OCI-LY7 (cell line): ENCODE measurements around the gene RAX2. TPM values are rescaled to one million over a fixed set of nuclear protein-coding genes. Genes with fewer than 3 reads are reported as not detected.

Source experiments
- BruUV-seq: library from RNA; stranded (reverse); fragments of 400-500 nt; replicated peaks from 2 replicates; lab custom pipeline; 2021; lab: Mats Ljungman, UMichigan
- CTCF ChIA-PET: fragments of 300-600 bp; sonication (Branson Sonifier 250); formaldehyde crosslinking; loops from one replicate; lab custom pipeline; 2022; ENCODE audit warnings: antibody characterized with exemption; ENCODE audit not compliant: unreplicated experiment; lab: Charles Lee
- POLR2A ChIA-PET: fragments of 300-600 bp; sonication (Branson Sonifier 250); formaldehyde crosslinking; loops from one replicate; lab custom pipeline; 2022; ENCODE audit warnings: antibody characterized with exemption; lab: Charles Lee
- DNase-seq: peaks from one replicate; pipeline ENCODE4 v3.0.0-alpha.2; 2015; ENCODE audit warnings: low spot score
- H2AFZ ChIP-seq: fragments of 200-600 bp; sonication (generic), shearing (Covaris generic); 2 replicates; pipeline ENCODE4 v1.6.1; 2014; ENCODE audit warnings: mild to moderate bottlenecking, antibody characterized with exemption, low read length, moderate library complexity
- H3K27ac ChIP-seq: fragments of 200-600 bp; sonication (generic); 2 replicates; pipeline ENCODE4 v1.5.1; 2014; ENCODE audit warnings: mixed run types, low read depth, mild to moderate bottlenecking, moderate library complexity, low read length, inconsistent platforms; ENCODE audit not compliant: poor library complexity, severe bottlenecking
- H3K36me3 ChIP-seq: fragments of 200-600 bp; sonication (generic); 2 replicates; pipeline ENCODE4 v1.6.1; 2014; ENCODE audit warnings: mild to moderate bottlenecking, antibody characterized with exemption, low read length, moderate library complexity, mixed read lengths; ENCODE audit not compliant: insufficient read depth
- H3K4me1 ChIP-seq: fragments of 200-600 bp; sonication (generic); 2 replicates; pipeline ENCODE4 v1.5.1; 2014; ENCODE audit warnings: mild to moderate bottlenecking, low read length; ENCODE audit not compliant: insufficient read depth, poor library complexity, severe bottlenecking
- H3K4me2 ChIP-seq: fragments of 200-600 bp; sonication (generic); 2 replicates; pipeline ENCODE4 v1.6.1; 2014; ENCODE audit warnings: mild to moderate bottlenecking, low read length
- H3K4me3 ChIP-seq: fragments of 200-600 bp; sonication (generic); 2 replicates; pipeline ENCODE4 v1.5.1; 2014; ENCODE audit warnings: mild to moderate bottlenecking, low read depth, low read length; ENCODE audit not compliant: poor library complexity, severe bottlenecking
- H3K79me2 ChIP-seq: fragments of 200-600 bp; sonication (generic); 2 replicates; pipeline ENCODE4 v1.6.1; 2016; ENCODE audit warnings: low read depth, mild to moderate bottlenecking, low read length, moderate library complexity, mixed read lengths; ENCODE audit not compliant: insufficient read depth
- H3K9me2 ChIP-seq: fragments of 200-600 bp; sonication (generic); 2 replicates; pipeline ENCODE4 v1.6.1; 2016; ENCODE audit warnings: mild to moderate bottlenecking, low read length, mixed read lengths; ENCODE audit not compliant: insufficient read depth
- H3K9me3 ChIP-seq: fragments of 200-600 bp; sonication (generic); 2 replicates; pipeline ENCODE4 v1.6.1; 2014; ENCODE audit warnings: mild to moderate bottlenecking, mixed run types, low read length, mixed read lengths
- H4K20me1 ChIP-seq: fragments of 200-600 bp; sonication (generic); 2 replicates; pipeline ENCODE4 v1.6.1; 2014; ENCODE audit warnings: mild to moderate bottlenecking, antibody characterized with exemption, low read length, moderate library complexity, mixed read lengths; ENCODE audit not compliant: insufficient read depth
- EZH2phosphoT487 ChIP-seq: fragments of 200-600 bp; sonication (generic); IDR thresholded peaks from 2 replicates; pipeline ENCODE4 v1.6.1; 2018; ENCODE audit warnings: low read depth, borderline replicate concordance, mild to moderate bottlenecking, mixed run types, antibody characterized with exemption, low read length, moderate library complexity, mixed read lengths
- intact Hi-C: fragments of 100-400 bp; cut with micrococcal nuclease; formaldehyde crosslinking; loops from one replicate; pipeline ENCODE4 v1.10.0; 2022; ENCODE audit not compliant: unreplicated experiment
- total RNA-seq, 2 experiments: library from RNA; depleted of rRNA in 1 of 2; stranded (reverse); fragments of >200 nt in 1 of 2; shearing (Covaris generic) in 1 of 2; gene quantifications; 2 replicates each; pipeline ENCODE4 v1.2.3, GENCODE V29; 2014 to 2022
- TF ChIP-seq, protein P1 (sequence below): fragments of 200-600 bp; sonication (generic); conservative IDR thresholded peaks from 2 replicates; pipeline ENCODE4 v1.5.1; 2014; ENCODE audit warnings: mild to moderate bottlenecking, antibody characterized with exemption, low read length, moderate library complexity, mixed read lengths

Gene RAX2
- total RNA-seq, 2 experiments from 2014 or later: not detected

- H3K36me3 ChIP-seq: no peaks in the 10 kb centered on the region
- intact Hi-C loops: no loop called here
- no peak overlapping the region for H3K27ac ChIP-seq
- ChIA-PET CTCF (no interaction called here), POLR2A (no interaction called here)
- BruUV-seq: no TSS peak
- H3K4me1 ChIP-seq: no peaks in the 10 kb centered on the region
- no peak overlapping the region for H2AFZ ChIP-seq
- no peak overlapping the region for H3K4me2 ChIP-seq
- no peaks in the 10 kb centered on the region for H3K9me3 ChIP-seq
- no peaks in the 10 kb centered on the region for H4K20me1 ChIP-seq
- no peaks in the 10 kb centered on the region for H3K9me2 ChIP-seq
- no peak for DNase-seq
- H3K79me2 ChIP-seq: no peaks in the 10 kb centered on the region
- TF ChIP-seq EZH2phosphoT487: no peak
- TF ChIP-seq, protein P1, sequence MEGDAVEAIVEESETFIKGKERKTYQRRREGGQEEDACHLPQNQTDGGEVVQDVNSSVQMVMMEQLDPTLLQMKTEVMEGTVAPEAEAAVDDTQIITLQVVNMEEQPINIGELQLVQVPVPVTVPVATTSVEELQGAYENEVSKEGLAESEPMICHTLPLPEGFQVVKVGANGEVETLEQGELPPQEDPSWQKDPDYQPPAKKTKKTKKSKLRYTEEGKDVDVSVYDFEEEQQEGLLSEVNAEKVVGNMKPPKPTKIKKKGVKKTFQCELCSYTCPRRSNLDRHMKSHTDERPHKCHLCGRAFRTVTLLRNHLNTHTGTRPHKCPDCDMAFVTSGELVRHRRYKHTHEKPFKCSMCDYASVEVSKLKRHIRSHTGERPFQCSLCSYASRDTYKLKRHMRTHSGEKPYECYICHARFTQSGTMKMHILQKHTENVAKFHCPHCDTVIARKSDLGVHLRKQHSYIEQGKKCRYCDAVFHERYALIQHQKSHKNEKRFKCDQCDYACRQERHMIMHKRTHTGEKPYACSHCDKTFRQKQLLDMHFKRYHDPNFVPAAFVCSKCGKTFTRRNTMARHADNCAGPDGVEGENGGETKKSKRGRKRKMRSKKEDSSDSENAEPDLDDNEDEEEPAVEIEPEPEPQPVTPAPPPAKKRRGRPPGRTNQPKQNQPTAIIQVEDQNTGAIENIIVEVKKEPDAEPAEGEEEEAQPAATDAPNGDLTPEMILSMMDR: no peak
- H3K4me3 ChIP-seq: no peak overlapping the region
These were observed 24.3 kb upstream of the RAX2 start for GRCh38 chr19:3796358-3796757.

DNA sequence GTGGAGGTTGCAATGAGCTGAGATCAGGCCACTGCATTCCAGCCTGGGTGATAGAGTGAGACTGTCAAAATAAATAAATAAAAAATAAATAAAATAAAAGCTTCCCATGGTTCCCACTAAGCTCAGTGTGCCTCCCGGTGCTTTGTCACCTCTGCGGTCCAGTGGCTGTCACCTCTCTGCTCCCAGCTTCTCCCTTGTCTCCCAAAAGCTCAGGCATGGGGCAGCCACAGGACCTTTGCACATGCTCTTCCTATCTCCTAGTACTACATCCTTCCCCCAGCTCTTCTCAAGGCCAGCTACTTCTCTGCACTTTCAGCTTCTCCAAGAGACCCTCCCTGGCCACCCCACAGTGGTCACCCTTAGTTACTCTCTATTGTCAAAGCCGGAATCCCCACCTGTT is 21.8 kb upstream of the RAX2 start:
- ChIA-PET POLR2A (interaction anchor here (1.2 kb wide), 1 partner anchor 31 kb away, joined by 3 read pairs; the partner anchor contains the start of gene MRPL54), CTCF (no interaction called here)
- Histone ChIP-seq H3K9me2 (no peaks in the 10 kb centered on the region), H3K27ac (no peak overlapping the region), H2AFZ (no peak overlapping the region), H3K9me3 (no peaks in the 10 kb centered on the region), H3K4me1 (no peaks in the 10 kb centered on the region), H3K4me2 (no peak overlapping the region), H4K20me1 (no peaks in the 10 kb centered on the region), H3K4me3 (no peak overlapping the region), H3K36me3 (no peaks in the 10 kb centered on the region), H3K79me2 (no peaks in the 10 kb centered on the region)
- TF ChIP-seq EZH2phosphoT487: no peak
- TF ChIP-seq, protein P1: no peak
- DNase-seq: no peak
- intact Hi-C loops: no loop called here
- no TSS peak for BruUV-seq

GRCh38 chr19:3792114-3792513 is 20.1 kb upstream of the RAX2 start:
- intact Hi-C loops: no loop called here
- Histone ChIP-seq H3K4me1 (no peaks in the 10 kb centered on the region), H3K79me2 (no peaks in the 10 kb centered on the region), H3K27ac (no peak overlapping the region), H4K20me1 (no peaks in the 10 kb centered on the region), H3K36me3 (no peaks in the 10 kb centered on the region), H3K4me3 (no peak overlapping the region), H2AFZ (no peak overlapping the region), H3K4me2 (no peak overlapping the region), H3K9me3 (no peaks in the 10 kb centered on the region), H3K9me2 (no peaks in the 10 kb centered on the region)
- DNase-seq: no peak
- CTCF ChIA-PET: no interaction called here
- no TSS peak for BruUV-seq
- POLR2A ChIA-PET: no interaction called here
- TF ChIP-seq, protein P1: no peak
- no peak for TF ChIP-seq EZH2phosphoT487
